ENCODE results near the gene TP53INP2.
A peak's percentile ranks its signal among the peaks of the same experiment; 100 is the strongest.
"Not testable (repeated sequence)": the region's sequence is repeated elsewhere in the genome, so short reads cannot be mapped to it uniquely, and the experiment has no call there.

Gene TP53INP2

DNA sequence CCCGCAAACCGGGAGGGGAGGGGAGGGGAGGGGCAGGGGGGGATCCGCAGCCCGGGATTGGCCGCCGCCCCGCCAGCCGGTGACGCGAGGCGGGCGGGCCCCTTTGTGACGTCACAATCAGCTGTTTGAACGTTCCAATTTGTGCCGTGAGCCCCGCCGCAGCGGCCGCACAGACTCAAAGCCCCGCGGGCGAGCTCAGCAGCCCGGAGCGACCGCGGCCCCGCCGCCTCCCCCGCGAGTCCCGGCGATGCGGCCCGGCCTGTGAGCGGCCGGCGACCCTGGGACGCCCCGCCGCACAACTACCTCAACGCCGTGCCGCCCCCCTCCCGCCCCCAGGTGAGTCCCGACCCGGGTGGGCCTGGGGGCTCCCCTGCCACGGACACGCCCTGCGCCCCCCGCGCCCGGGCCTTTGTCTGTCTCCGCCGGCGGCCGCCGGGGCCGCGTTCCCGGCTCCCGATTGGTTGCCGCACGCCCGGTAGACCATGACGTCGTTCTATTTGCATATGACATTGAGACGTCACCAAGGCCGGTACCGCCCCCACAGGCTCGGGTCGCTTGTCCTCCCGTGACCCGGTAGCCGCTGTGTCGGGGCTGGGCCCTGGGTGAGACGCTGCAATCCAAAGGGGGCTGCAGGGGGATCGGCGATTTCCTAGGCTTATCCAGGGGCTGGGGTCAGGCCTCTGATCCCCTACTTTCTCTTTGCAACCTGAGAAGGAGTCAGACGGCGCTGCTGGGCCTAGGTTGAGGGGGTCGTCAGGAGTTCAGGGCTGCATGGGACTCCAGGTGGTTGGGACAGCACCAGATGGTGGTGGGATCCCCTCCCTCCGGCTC, at the start of gene TP53INP2:
Gene TP53INP2 (plus strand): TSS at position 168 of the 831 bp plus-strand sequence. CDS start 4,396 bp downstream, outside the sequence.
- DNase-seq = peak; percentile 79

- not testable (repeated sequence) for DNase-seq
These were observed 45.5 kb upstream of the TP53INP2 start for GRCh38 chr20:34658654-34659053.

GRCh38 chr20:34661811-34662210, 42.3 kb upstream of the TP53INP2 start:
- DNase-seq = not testable (repeated sequence)

DNA sequence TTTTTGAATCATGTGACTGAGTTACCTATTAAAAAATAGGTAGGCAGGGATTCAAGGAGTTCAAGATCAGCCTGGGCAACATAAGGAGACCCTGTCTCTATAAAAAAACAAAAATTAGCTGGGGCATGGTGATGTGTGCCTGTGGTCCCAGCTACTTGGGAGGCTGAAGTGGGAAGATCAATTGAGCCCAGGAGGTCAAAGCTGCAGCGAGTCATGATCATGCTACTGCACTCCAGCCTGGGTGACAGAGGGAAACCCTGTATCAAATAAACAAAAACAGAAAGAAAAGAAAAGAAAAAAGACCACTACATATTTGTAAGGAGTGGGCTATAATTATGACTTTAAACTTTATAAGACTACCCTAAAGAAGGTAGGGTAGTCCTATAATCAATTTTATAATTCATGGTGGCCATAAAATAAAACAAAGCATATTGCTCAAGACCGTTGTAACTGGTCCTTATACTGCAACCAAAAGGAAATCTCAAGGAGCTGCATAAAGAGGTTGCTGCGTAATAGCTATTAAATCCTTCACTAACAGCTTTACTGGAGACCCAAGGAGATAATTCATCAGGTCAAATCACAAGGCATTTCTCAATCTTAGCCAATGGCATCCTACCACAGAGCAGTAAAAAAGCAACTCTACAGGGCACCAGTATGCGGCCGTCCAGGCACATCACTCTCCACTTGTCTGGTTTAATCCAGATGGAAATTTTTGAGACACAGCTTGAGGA, 40.8 kb upstream of the TP53INP2 start:
- DNase-seq = no peak

GRCh38 chr20:34664751-34665150, 39.4 kb upstream of the TP53INP2 start:
- not testable (repeated sequence) for DNase-seq

DNA sequence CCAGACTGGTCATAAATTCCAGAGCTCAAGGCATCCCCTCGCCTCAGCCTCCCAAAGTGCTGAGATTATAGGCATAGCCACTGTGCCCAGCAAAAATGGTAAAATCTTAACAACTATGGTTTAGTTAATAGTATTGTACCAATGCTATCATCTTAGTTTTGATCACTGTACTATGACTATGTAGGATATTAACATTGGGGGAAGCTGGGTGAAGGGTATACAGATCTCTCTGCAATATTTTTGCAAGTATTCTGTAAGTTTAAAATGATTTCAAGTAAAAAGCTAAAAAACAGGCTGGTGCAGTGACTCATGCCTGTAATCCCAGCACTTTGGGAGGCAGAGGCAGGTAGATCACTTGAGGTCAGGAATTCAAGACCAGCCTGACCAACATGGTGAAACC, 35.0 kb upstream of the TP53INP2 start:
- DNase-seq = no peak

- no peak for DNase-seq
These were observed 30.7 kb upstream of the TP53INP2 start for GRCh38 chr20:34673412-34673811.

DNA sequence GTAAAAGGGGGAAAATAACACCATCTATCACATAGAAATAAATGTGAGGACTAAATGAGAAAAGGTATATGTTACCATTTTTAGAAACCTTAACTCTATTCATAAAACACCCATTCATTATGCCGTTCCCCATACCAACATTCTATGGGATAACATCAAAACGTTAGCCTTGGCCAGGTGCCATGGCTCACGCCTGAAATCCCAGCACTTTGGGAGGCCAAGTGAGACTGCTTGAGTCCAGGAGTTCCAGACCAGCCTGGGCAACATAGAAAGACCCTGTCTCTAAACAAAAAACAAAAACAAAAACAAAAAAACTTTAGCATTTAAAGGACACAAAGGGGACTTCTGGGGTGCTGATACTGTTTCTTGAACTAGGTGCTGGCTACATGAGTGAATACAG, 28.6 kb upstream of the TP53INP2 start:
- DNase-seq = no peak

DNA sequence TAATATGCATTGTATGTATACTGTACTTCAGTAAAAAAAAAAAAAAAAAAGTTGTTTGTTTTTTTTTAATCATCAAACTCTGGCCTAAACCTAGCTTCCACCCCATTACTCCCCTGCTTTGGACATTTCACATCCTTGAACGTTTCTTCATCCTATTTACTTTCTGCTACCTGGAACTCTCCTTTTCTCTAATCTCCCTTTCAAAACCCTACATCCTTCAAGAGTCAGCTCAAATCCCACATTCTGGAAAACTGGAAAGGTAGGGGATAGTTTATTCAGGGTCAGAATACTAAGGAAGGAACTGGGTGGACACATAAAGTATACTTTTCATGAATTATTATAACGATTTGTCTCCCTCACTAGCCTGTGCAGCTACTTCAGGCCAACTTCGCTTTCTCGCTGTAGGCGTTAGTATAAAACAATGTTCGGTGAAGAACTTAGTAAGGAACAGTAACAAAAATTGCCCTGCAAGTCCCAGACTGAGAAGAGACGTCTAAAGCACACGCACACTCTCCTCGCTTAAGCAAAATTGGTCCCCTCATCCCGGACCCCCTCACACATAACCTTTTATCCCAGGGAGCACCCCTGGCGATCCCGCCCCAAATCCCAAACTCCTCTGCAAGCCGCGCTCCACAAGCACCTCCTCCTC, 28.0 kb upstream of the TP53INP2 start:
- no peak for DNase-seq

DNA sequence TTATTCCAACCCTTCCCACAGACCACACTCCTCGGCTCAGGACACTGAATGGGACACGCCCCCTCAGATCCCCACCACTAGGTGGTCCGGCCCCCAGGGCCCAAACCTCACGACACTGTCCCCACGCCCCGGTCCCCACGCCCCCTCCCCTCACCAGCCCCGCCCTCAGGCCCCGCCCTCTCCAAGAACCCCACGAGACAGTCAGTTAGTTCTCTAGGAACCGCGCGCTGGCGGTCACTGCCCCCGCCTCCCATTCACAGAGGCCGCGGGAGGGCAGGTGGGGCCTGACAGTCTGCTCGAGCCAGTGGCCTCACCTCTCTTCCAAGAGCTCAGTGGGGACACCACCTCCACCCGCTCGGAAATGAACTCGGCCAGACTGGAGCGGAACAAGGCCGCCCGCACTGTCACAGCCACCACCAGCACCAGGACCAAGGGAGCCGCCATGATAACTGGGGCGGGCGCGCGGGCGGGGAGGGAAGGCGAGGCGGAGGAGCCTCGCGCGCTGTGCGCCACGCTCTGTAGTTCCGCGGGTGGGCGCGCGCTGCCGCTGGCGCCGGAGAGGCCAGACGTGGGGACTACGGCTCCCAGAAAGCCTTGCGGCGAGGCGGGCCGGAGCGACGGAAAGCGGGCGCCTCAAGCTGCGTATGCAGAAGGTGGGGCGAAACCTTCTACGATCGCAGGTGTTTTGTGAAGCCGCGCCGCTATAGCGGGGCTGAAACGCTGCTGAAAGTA, 27.3 kb upstream of the TP53INP2 start, which contains the start of gene PIGU:
Gene PIGU (minus strand): TSS at position 451 of the 732 bp plus-strand sequence. CDS start 7 bp downstream, at position 444.
- peak; percentile 94 for DNase-seq

DNA sequence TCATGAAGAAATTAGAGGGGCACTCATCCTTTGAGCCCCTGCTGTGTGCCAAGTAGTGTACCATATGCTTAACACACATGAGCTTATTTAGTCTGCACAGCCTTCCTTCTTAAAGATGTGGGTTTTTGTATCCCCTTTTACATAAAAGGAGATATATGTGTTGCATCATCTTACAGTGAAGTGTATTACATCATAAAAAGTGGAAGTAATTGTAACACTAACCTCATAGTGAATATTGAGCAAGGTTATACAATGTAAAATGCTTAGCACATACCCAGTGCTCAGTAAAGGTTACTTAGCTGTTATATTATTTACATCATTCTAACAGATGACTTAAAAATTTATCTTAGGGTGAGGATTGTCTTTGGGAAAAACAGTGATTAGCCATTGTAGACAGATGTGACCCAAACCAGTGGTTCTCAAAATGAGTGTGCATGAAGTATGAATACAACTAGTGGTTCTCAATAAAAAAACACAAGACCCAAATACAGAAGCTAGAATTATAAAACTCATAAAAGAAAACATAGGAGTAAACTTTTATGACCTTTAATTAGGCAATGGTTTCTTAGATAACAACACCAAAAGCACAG, 23.5 kb upstream of the TP53INP2 start:
- no peak for DNase-seq

DNA sequence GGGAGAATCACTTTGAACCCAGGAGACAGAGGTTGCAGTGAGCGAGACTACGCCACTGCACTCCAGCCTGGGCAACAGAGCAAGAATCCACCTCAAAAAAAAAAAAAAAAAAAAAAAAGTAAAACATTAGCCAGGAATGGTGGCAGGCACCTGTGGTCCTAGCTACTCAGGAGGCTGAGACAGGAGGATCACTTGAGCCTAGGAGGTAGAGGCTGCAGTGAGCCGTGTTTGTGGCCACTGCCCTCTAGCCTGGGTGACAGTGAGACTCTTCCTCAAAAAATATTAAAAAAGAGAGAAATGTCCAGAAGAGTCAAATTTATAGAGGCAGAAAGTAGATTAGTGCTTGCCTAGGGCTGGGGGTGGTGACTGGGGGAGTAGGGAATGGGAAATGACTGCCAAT, 20.5 kb upstream of the TP53INP2 start:
- no peak for DNase-seq

DNA sequence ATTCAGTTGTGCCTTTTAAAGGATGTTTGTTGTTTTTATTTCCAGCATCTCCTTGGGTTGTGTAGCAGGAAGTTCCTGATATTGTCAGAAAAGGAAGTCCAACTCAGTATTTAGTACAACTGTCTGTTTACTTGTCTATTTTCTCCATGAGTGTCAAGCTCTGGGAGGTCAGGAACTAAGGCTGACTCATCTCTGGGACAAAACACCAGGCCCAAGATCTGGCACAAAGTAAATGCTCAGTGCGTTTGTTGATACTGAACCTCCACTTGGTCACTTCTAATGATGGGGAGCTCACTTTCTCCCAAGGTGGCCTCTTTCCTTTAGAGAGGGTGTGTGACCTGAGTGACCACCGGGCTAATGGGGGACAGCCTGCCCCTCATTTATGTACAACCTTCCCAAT, 14.7 kb upstream of the TP53INP2 start:
- DNase-seq = no peak

GRCh38 chr20:34691838-34692237, 12.3 kb upstream of the TP53INP2 start:
- no peak for DNase-seq

- no peak for DNase-seq
These were observed 10.7 kb upstream of the TP53INP2 start for GRCh38 chr20:34693414-34693813.

GRCh38 chr20:34701405-34702085, 2.6 kb upstream of the TP53INP2 start:
- no peak for DNase-seq

DNA sequence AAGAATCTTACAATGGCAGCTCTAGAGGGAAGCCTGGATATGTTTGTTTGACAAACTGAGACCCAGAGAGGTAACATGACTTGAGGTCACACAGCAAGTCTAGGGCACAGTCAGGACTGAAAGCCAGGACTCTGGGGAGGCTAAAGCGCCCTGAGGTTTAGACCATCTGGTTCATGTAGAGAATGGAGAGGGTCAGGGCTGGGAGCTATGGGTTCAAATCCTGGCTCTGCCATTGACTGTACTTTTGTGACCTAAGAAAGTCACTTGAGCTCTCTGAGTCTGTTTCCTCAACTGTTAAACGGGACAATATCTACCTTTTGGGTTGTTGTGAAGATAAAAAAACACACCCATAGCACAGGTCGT, 1.1 kb upstream of the TP53INP2 start:
- DNase-seq = no peak

DNA sequence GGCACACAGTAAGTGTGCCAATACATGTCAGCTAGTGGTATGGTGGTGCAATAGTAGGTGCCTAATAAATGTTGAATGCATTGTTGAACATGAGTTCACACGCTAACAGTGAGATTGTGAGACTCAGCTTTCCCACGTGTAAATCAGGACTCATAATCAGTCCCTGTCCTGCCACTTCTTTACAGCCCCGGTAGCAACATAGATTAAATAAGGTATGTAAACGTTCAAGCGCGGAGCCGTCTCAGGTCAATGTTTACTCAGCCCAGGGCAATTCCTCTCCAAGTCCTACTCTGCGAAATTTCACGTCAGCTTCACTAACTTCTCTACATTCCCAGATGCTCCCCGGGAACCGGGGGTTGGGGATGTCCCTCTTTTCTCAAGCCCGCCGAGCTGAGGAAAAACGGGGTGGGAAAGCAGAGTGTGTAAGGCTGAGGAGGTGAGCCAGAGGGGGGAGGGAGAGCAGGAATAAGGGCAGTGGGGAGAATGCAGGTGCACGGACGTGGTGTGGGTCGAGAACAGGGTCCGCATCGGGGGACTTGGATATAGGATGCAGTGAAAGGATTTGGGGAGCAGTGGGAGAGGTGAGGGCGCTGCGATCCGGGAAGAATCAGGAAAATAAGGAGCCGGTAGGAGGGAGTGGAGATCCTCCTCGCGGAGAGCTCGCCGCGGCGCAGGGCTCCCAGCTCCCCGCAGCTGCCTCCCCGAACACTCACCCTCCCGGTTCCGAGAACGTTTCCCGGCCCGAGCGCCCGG, 544 bp upstream of the TP53INP2 start:
- no peak for DNase-seq

DNA sequence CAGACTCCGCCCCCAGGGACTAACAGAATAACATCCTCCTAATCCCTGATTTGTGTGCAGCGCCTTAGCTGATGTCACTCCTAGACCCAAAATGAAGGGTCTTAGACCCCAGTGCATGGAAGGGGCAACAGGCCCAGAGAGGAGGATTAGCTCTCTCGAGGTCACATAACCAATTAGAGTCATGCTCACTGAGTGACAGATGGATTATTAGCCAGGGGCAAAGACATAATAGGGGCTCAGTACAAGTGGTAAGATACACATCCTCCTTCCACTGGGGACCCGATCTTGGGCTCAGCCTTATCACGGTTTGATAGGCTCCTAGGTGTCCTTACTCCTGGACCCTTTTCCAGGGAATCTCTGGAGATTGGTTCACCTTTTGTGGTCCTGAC, 858 bp downstream of the TP53INP2 start:
- no peak for DNase-seq

- DNase-seq = no peak
These were observed 1.5 kb downstream of the TP53INP2 start for GRCh38 chr20:34705397-34706301.
